HUES48 (cell line): ENCODE results near the gene TEX2.
"Not testable (repeated sequence)": the region's sequence is repeated elsewhere in the genome, so short reads cannot be mapped to it uniquely, and the experiment has no call there.

Source experiments
- H3K27ac ChIP-seq: one replicate; pipeline ENCODE4 v1.7.0; 2013; ENCODE audit warnings: low read depth, low read length, inconsistent platforms
- H3K27me3 ChIP-seq: 2 replicates; pipeline ENCODE4 v1.6.1; 2013; ENCODE audit warnings: mild to moderate bottlenecking, low read length; ENCODE audit not compliant: control insufficient read depth, insufficient read depth
- H3K36me3 ChIP-seq: 2 replicates; pipeline ENCODE4 v1.6.1; 2013; ENCODE audit warnings: low read length; ENCODE audit not compliant: control insufficient read depth, insufficient read depth
- H3K4me1 ChIP-seq: 2 replicates; pipeline ENCODE4 v1.6.1; 2013; ENCODE audit warnings: mild to moderate bottlenecking, low read length; ENCODE audit not compliant: control insufficient read depth, insufficient read depth
- H3K4me3 ChIP-seq: 2 replicates; pipeline ENCODE4 v1.5.1; 2013; ENCODE audit warnings: mild to moderate bottlenecking, low read depth, low read length
- H3K9ac ChIP-seq: 2 replicates; pipeline ENCODE4 v1.6.1; 2013; ENCODE audit warnings: mild to moderate bottlenecking, low read depth, low read length, moderate library complexity
- H3K9me3 ChIP-seq: 2 replicates; pipeline ENCODE4 v1.6.1; 2013; ENCODE audit warnings: low read length; ENCODE audit not compliant: control insufficient read depth, insufficient read depth

Gene TEX2

DNA sequence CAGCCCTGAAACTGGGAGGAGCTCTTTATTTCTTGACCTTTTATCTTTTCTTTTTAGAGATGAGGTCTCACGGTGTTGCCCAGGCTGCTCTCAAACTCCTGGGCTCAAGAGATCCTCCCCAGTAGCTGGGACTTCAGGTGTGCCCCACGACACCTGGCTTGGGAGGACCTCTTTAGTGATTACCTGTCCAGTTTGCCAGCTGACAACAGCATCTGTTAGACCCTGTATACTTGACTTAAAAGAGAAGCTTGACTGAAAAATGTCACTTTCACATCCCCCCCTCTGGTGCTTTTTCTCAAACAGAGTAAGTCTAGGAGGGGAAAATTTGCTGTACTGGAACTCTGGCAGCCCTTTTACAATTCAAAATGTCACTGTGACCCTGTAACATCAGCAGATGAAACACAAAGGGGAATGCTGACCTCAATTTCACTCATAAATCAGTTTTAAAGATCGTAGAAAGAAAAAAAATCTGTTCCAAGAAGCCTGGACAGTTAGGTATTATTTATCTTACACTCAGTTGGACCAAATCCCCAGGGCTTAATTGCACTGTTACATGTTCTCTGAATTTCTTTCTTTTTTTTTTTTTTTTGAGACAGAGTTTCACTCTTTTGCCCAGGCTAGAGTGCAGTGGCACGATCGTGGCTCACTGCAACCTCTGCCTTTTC lies 131.3 kb downstream of the TEX2 start:
- no peaks in the 10 kb centered on the region for H3K36me3 ChIP-seq
- no peaks in the 10 kb centered on the region for H3K9me3 ChIP-seq
- H3K27ac ChIP-seq, result no peak overlapping the region
- peaks cover 29% of the 10 kb centered on the region for H3K27me3 ChIP-seq
- H3K9ac ChIP-seq, result no peak overlapping the region
- peaks cover 5% of the 10 kb centered on the region for H3K4me1 ChIP-seq
- H3K4me3 ChIP-seq, result no peak overlapping the region

DNA sequence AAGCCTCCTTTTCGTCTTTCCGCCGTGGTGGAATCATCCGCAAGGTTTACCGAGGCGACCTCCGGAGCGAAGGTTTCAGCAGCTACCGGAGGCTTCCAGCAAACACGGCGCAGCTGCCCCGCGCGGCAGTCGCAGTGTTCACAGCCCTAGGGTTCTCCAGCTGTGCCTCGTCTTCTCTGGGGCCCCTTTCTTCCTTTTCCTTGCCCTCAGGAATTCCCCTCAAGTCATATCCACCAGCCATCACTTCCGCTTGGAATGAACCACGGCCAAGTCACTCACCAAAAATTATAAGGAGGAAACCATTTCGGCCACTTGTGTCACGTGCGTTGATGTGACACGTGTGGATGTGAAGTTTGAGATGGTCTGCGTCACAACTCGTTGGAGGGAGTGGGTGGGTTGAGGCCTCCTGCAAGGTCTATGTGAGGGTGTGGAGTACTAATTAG lies 132.5 kb downstream of the TEX2 start:
- Histone ChIP-seq H3K9me3 (no peaks in the 10 kb centered on the region), H3K36me3 (no peaks in the 10 kb centered on the region), H3K27ac (peak overlapping the region; percentile 8), H3K9ac (peak overlapping the region; percentile 59; the same call in 1 of the 2 replicates), H3K4me3 (peak overlapping the region; percentile 57), H3K4me1 (peaks cover 5% of the 10 kb centered on the region), H3K27me3 (peaks cover 29% of the 10 kb centered on the region)

DNA sequence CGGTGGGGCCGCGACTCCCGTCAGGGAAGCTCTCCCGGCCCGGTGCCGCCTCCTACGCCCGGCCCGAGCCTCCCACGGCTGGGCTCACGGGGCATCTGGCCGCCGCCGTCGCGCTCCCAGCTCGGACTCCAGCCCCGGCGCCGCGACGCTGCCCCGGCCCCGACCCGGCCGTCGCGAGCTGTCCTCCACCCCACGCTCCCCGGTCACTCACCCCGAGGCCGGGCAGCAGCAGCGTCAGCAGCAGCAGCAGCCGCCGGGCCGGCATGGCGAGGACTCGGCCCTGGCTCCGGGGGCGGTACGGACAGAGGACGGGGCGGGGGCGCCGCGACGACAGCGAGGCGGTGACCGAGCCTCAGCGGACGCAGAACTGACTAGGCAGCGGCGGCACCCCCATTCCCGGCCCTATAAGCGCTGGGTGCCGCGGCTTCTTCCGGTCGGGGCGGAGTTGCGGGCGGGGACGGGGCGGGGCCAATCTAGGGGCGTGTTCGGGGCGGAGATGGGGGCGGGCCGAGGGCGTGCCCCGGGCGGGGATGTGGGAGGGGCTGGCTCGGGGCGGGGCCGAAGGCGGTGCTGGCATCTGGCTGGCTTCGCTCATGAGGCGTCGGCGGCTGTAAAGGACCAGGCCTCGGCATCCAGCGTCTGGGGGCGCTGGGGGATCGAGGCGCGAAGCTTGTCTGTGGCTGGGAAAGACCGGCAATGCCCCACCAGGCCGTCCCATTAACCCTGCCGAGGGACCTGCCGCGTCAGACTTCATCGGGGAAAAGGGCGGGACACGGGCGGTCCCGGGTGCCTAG lies 133.1 kb downstream of the TEX2 start, which contains the start of gene ERN1:
TSS of gene ERN1 (minus strand) at position 380 of the 794 bp plus-strand sequence. CDS start at position 265, 115 bp downstream.
- Histone ChIP-seq H3K36me3 (no peaks in the 10 kb centered on the region), H3K27ac (peak within 1 kb of the TSS; percentile 57), H3K9ac (peak within 1 kb of the TSS; percentile 59), H3K4me3 (peak within 1 kb of the TSS; percentile 72), H3K9me3 (no peaks in the 10 kb centered on the region), H3K4me1 (peaks cover 5% of the 10 kb centered on the region), H3K27me3 (peaks cover 29% of the 10 kb centered on the region)

DNA sequence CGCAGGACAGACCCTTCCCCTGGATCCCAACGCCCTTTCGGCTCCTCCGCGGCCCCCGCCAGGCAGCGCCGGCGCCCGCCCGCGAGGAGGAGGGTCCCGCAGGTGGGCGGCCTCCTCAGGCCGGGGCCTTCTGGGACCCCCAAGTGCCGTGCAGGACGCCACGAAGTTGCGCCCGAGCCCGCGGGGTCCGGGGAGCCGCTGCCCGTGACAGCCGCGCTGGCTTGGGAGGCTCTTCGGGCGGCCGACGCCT lies 133.6 kb downstream of the TEX2 start:
- Histone ChIP-seq H3K27me3 (peaks cover 29% of the 10 kb centered on the region), H3K36me3 (no peaks in the 10 kb centered on the region), H3K27ac (peak overlapping the region; percentile 57), H3K9me3 (no peaks in the 10 kb centered on the region), H3K4me3 (peak overlapping the region; percentile 72), H3K9ac (peak overlapping the region; percentile 21; the same call in 1 of the 2 replicates), H3K4me1 (peaks cover 5% of the 10 kb centered on the region)

DNA sequence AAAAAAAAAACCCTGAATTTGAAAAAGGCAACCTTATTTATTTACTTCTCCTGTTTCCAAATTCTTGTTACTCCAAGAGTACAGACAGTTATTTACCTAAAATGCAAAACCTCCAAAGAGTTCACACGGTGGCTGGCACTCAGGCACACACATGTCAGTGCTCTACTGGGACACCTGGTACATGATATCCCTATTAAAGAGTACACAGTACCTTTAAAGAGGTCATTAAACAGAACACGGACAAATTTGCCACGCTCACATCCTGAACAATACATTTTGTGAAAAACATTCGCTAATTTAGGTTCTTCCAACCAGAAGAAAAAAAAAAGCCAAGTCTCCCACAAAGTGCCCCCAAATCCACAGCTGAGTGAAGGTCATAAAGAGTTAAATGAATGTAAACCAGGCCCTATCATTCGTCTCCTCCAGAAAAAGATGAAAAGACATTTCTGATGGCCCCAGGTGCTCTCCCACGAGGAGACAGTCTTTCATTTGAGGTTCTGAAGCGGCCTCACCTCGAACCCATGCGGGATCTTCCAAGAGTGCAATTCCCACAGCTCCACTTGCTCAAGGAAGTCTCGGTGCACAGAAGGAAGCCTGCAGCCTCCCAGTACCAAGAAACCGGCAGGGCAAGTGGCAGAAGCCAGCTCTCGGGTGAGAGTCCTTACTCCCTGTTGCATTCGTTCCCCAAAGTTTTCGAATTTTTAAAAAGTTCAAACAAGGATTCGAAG lies 134.1 kb downstream of the TEX2 start:
- Histone ChIP-seq H3K9ac (peak overlapping the region; percentile 21; the same call in 1 of the 2 replicates), H3K9me3 (no peaks in the 10 kb centered on the region), H3K36me3 (no peaks in the 10 kb centered on the region), H3K4me1 (peaks cover 5% of the 10 kb centered on the region), H3K27me3 (peaks cover 29% of the 10 kb centered on the region), H3K27ac (no peak overlapping the region), H3K4me3 (peak overlapping the region; percentile 72)

DNA sequence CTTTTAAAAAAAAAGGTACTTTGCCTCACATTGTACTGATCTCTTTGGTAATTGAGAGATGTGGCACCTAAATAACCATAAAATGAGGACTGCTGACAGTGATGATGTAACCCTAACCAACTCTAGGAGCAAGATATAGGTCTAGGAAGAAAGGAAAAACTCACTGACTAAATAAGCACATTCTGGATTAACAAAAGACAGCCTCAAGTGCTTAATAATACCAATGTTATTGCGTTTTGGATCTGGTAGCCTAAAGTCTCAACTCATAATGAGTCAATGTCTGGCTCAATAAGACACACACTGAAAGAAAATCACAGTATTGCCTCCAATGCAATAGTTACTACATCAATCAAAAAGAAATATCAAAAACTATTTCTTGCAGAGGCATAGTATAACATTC lies 136.1 kb downstream of the TEX2 start:
- Histone ChIP-seq H3K9ac (no peak overlapping the region), H3K4me1 (peaks cover 5% of the 10 kb centered on the region), H3K9me3 (no peaks in the 10 kb centered on the region), H3K36me3 (no peaks in the 10 kb centered on the region), H3K27me3 (peaks cover 29% of the 10 kb centered on the region), H3K27ac (no peak overlapping the region), H3K4me3 (no peak overlapping the region)

DNA sequence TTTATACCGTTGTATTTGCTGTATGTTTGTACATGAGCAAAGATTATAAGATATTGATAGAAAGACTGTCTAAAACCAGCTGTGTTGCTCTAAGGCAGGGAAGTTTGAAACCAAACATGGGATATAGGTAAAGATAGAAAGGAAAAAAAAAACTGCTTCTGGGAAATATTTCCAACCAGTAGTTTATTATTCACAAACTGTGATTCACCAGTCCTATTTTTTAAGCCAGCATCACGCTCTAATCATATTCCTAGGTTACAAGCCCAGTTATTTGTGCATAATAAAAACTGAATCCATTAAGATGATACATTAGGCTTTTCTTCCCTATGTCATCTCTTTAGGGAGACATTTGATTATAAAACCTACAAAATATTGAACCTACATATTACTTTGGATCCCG lies 137.1 kb downstream of the TEX2 start:
- Histone ChIP-seq H3K9ac (no peak overlapping the region), H3K27ac (no peak overlapping the region), H3K4me3 (no peak overlapping the region), H3K27me3 (peaks cover 20% of the 10 kb centered on the region), H3K4me1 (peaks cover 5% of the 10 kb centered on the region), H3K9me3 (no peaks in the 10 kb centered on the region), H3K36me3 (no peaks in the 10 kb centered on the region)

DNA sequence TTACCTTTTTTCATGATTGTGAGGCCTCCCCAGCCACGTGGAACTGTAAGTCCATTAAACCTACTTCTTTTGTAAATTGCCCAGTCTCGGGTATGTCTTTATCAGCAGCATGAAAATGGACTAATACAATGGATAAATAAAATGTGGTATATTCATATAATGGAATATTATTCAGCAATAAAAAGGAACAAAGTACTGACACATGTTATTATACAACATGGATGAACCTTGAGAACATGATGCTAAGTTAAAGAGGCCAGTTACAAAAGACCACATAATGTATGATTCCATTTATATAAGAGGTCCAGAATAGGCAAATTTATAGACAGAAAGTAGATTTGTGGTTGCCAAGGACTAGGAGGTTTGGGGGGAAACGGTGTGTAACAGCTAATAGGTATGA lies 138.5 kb downstream of the TEX2 start:
- H3K36me3 ChIP-seq, result no peaks in the 10 kb centered on the region
- H3K9ac ChIP-seq, result no peak overlapping the region
- no peaks in the 10 kb centered on the region for H3K9me3 ChIP-seq
- peaks cover 5% of the 10 kb centered on the region for H3K4me1 ChIP-seq
- H3K27ac ChIP-seq, result no peak overlapping the region
- peaks cover 13% of the 10 kb centered on the region for H3K27me3 ChIP-seq
- no peak overlapping the region for H3K4me3 ChIP-seq

DNA sequence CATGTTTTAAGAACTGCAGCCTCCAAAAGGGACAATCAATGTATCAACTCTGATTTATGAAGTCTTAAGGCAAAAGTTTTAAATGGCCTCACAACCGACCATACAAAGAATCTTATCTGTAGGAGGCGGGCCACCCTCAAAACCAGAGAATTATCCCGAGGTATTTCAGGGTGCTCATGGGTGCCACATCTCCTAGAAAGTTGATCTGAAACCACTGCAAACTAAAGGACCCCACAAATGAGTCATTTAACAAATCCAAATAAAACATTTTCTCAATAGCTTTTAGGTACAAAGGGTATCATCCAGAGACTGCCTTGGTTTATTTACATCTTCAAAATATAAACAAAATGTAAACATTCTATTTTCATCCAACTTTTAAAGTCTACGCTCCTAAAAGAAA lies 139.9 kb downstream of the TEX2 start:
- Histone ChIP-seq H3K9ac (no peak overlapping the region), H3K4me1 (no peaks in the 10 kb centered on the region), H3K36me3 (no peaks in the 10 kb centered on the region), H3K27me3 (peaks cover under 1% of the 10 kb centered on the region; the same call in 1 of the 2 replicates), H3K4me3 (no peak overlapping the region), H3K9me3 (no peaks in the 10 kb centered on the region), H3K27ac (no peak overlapping the region)

DNA sequence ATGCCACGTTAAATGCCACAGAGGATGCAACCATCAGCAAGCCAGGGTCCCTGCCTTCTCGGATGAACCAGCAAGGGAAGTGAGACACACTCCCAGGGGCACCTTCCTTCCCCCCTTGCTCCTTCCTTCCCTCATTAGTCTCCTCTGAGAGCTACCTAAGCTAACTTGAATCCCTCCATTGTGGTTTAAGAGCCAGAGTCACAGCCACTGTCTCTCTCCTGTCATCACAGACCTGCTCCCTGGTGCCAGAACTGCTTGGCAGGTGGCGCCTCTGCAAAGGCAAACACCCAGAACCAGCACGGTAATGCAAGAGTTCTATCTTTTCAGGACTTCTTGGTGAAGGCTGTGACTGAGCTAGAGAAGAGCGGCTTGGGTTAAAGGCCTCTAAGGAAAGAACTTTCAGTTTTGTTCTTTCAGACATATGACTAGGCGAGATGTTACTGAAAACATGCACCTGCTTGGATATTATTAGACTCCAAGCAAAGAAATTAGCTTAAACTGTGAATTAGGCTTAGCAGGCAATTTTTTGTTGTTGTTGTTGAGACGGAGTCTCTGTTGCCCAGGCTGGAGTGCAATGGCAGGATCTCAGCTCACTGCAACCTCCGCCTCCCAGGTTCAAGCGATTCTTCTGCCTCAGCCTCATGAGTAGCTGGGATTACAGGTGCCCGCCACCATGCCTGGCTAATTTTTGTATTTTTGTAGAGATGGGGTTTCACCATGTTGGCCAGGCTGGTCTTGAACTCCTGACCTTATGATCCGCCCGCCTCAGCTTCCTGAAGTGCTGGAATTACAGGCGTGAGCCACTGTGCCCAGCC lies 141.9 kb downstream of the TEX2 start:
- H3K9ac ChIP-seq, H3K27ac ChIP-seq, H3K4me1 ChIP-seq, H3K9me3 ChIP-seq, H3K27me3 ChIP-seq, H3K4me3 ChIP-seq, H3K36me3 ChIP-seq: not testable (repeated sequence)
